ENCODE data around the gene POLD4. TPM values are rescaled to one million over a fixed set of nuclear protein-coding genes. Genes with fewer than 3 reads are reported as not detected.

The POLD4 gene
- total RNA-seq, 1 experiment from 2014 or later = 78.7 TPM

GRCh38 chr11:67395555-67396258 lies 42.4 kb upstream of the POLD4 start:
- Histone ChIP-seq H3K4me1 (ENCODE audit: control insufficient read depth, insufficient read depth, low read length) (peaks cover 37% of the 10 kb centered on the region), H3K27me3 (ENCODE audit: control insufficient read depth, insufficient read depth, low read length) (no peaks in the 10 kb centered on the region), H3K9me3 (ENCODE audit: control insufficient read depth, insufficient read depth, low read depth, low read length) (no peaks in the 10 kb centered on the region), H3K36me3 (ENCODE audit: control insufficient read depth, insufficient read depth, low read length) (peaks cover 7% of the 10 kb centered on the region), H3K27ac (ENCODE audit: low read length) (no peak overlapping the region), H3K4me3 (ENCODE audit: low read depth in 2 of 2, low read length in 2 of 2) (no peak overlapping the region)
- in situ Hi-C loops (cut with HindIII; ENCODE audit: low pct_unique_long_range_greater_than_20kb, low sequenced_read_pairs) (no loop called here), intact Hi-C loops (cut with micrococcal nuclease; ENCODE audit: unreplicated experiment) (no loop called here)
- TF ChIP-seq REST (IDR thresholded peaks at IDR 0.05; ENCODE audit: insufficient read depth in 1 of 2, low read depth in 2 of 2, low read length in 1 of 2) (no peak), CTCF (IDR thresholded peaks at IDR 0.05) (no peak), POLR2AphosphoS5 (IDR thresholded peaks at IDR 0.05; ENCODE audit: low read depth, low read length) (no peak), SIN3A (IDR thresholded peaks at IDR 0.05; ENCODE audit: borderline replicate concordance, insufficient read depth, low read depth, low read length) (no peak), TCF7L2 (IDR thresholded peaks at IDR 0.05; ENCODE audit: low read depth, low read length) (no peak)
- ATAC-seq (no peak), DNase-seq (ENCODE audit: low read depth, low spot score) (no peak)
- ChIA-PET CTCF (interaction anchor here (0.6 kb wide), 1 partner anchor 78 kb away, joined by 3 read pairs; no protein-coding TSS in a partner anchor), POLR2A (no interaction called here)
- BruUV-seq (replicated peaks) = no TSS peak

- no peaks in the 10 kb centered on the region for H3K27me3 ChIP-seq (ENCODE audit: control insufficient read depth, insufficient read depth, low read length)
- no peaks in the 10 kb centered on the region for H3K9me3 ChIP-seq (ENCODE audit: control insufficient read depth, insufficient read depth, low read depth, low read length)
- no peak for TF ChIP-seq TCF7L2 (IDR thresholded peaks at IDR 0.05; ENCODE audit: low read depth, low read length)
- TF ChIP-seq CTCF (IDR thresholded peaks at IDR 0.05) = no peak
- TF ChIP-seq REST (IDR thresholded peaks at IDR 0.05; ENCODE audit: insufficient read depth in 1 of 2, low read depth in 2 of 2, low read length in 1 of 2) = no peak
- TF ChIP-seq POLR2AphosphoS5 (IDR thresholded peaks at IDR 0.05; ENCODE audit: low read depth, low read length) = no peak
- ATAC-seq (no peak), DNase-seq (ENCODE audit: low read depth, low spot score) (no peak)
- BruUV-seq (replicated peaks) = no TSS peak
- peaks cover 7% of the 10 kb centered on the region for H3K36me3 ChIP-seq (ENCODE audit: control insufficient read depth, insufficient read depth, low read length)
- POLR2A ChIA-PET = interaction anchor here (0.7 kb wide), 1 partner anchor 98 kb away, joined by 4 read pairs; no protein-coding TSS in a partner anchor
- H3K4me1 ChIP-seq (ENCODE audit: control insufficient read depth, insufficient read depth, low read length) = peaks cover 31% of the 10 kb centered on the region
- intact Hi-C loops (cut with micrococcal nuclease; ENCODE audit: unreplicated experiment) (no loop called here), in situ Hi-C loops (cut with HindIII; ENCODE audit: low pct_unique_long_range_greater_than_20kb, low sequenced_read_pairs) (no loop called here)
- CTCF ChIA-PET = interaction anchor here (0.7 kb wide), 1 partner anchor 43 kb away, joined by 5 read pairs; the partner anchor contains the start of gene PTPRCAP
- H3K4me3 ChIP-seq (ENCODE audit: low read depth in 2 of 2, low read length in 2 of 2) = no peak overlapping the region
- no peak overlapping the region for H3K27ac ChIP-seq (ENCODE audit: low read length)
Measured at GRCh38 chr11:67393990-67394389, 40.6 kb upstream of the POLD4 start.
